Activated CD8-positive, alpha-beta T cell treated with anti-CD3 and anti-CD28 coated beads for 36 hours (primary cell): ENCODE results near the gene PIK3R4. TPM values are rescaled to one million over a fixed set of nuclear protein-coding genes. Genes with fewer than 3 reads are reported as not detected.

Source experiments
- ATAC-seq: fragments of 200-7000 bp; cut with Tn5 transposase; one replicate; pipeline ENCODE4 v1.10.0; 2021; ENCODE audit warnings: mild to moderate bottlenecking, moderate library complexity
- CTCF ChIA-PET: fragments of 350-600 bp; sonication (Branson Sonifier 250); formaldehyde crosslinking; loops from one replicate; lab custom pipeline; 2021; ENCODE audit warnings: antibody characterized with exemption; lab: Charles Lee
- POLR2A ChIA-PET: fragments of 350-600 bp; sonication (Branson Sonifier 250); formaldehyde crosslinking; loops from one replicate; lab custom pipeline; 2021; ENCODE audit warnings: antibody characterized with exemption; lab: Charles Lee
- DNase-seq: peaks from one replicate; pipeline ENCODE4 v3.0.0-alpha.2; 2020
- H3K27ac Mint-ChIP-seq: one replicate; pipeline ENCODE4 v1.8.0; 2021; ENCODE audit warnings: mild to moderate bottlenecking, mixed read lengths
- H3K27me3 Mint-ChIP-seq: one replicate; pipeline ENCODE4 v1.8.0; 2021; ENCODE audit warnings: mixed read lengths
- H3K36me3 Mint-ChIP-seq: one replicate; pipeline ENCODE4 v1.8.0; 2021; ENCODE audit warnings: low read depth, mixed read lengths
- H3K4me1 Mint-ChIP-seq: one replicate; pipeline ENCODE4 v1.8.0; 2021; ENCODE audit warnings: low read depth, mixed read lengths
- H3K4me3 Mint-ChIP-seq: one replicate; pipeline ENCODE4 v1.8.0; 2021; ENCODE audit warnings: mild to moderate bottlenecking, moderate library complexity, mixed read lengths
- H3K9me3 Mint-ChIP-seq: one replicate; pipeline ENCODE4 v1.8.0; 2021; ENCODE audit warnings: mixed read lengths
- CTCF ChIP-seq: fragments of 200-600 bp; IDR thresholded peaks from one replicate; pipeline ENCODE4 v1.8.0; 2022; ENCODE audit warnings: antibody characterized with exemption, mild to moderate bottlenecking
- intact Hi-C: fragments of 100-400 bp; cut with micrococcal nuclease; formaldehyde crosslinking; loops from one replicate; pipeline ENCODE4 v1.10.0; 2022
- total RNA-seq, 2 experiments: library from RNA; stranded (reverse); gene quantifications; one replicate each; pipeline ENCODE4 v1.2.3, GENCODE V29; 2021

PIK3R4 gene
- total RNA-seq, 2 experiments from 2014 or later: 27.4 to 28.4 TPM

GRCh38 chr3:130738241-130738640 is 8.4 kb downstream of the PIK3R4 start:
- Mint-ChIP-seq H3K4me1 (peaks cover 52% of the 10 kb centered on the region), H3K36me3 (peaks cover 58% of the 10 kb centered on the region), H3K27ac (no peak overlapping the region), H3K4me3 (no peak overlapping the region), H3K9me3 (no peaks in the 10 kb centered on the region), H3K27me3 (no peaks in the 10 kb centered on the region)
- CTCF ChIA-PET: interaction anchor here (1.6 kb wide), 1 partner anchor 22 kb away, joined by 4 read pairs; no protein-coding TSS in a partner anchor
- intact Hi-C loops: no loop called here
- ATAC-seq: no peak
- no peak for DNase-seq
- POLR2A ChIA-PET: no interaction called here
- no peak for TF ChIP-seq CTCF

- intact Hi-C loops: no loop called here
- H3K4me1 Mint-ChIP-seq: peaks cover 47% of the 10 kb centered on the region
- TF ChIP-seq CTCF: no peak
- H3K27me3 Mint-ChIP-seq: no peaks in the 10 kb centered on the region
- no peaks in the 10 kb centered on the region for H3K9me3 Mint-ChIP-seq
- H3K36me3 Mint-ChIP-seq: peaks cover 55% of the 10 kb centered on the region
- CTCF ChIA-PET: interaction anchor here (1.6 kb wide), 1 partner anchor 22 kb away, joined by 4 read pairs; no protein-coding TSS in a partner anchor
- ATAC-seq (no peak), DNase-seq (no peak)
- H3K4me3 Mint-ChIP-seq: no peak overlapping the region
- POLR2A ChIA-PET: no interaction called here
- no peak overlapping the region for H3K27ac Mint-ChIP-seq
These were observed 9.0 kb downstream of the PIK3R4 start for GRCh38 chr3:130737622-130738021.

GRCh38 chr3:130733236-130733875 is 13.3 kb downstream of the PIK3R4 start:
- no peaks in the 10 kb centered on the region for H3K9me3 Mint-ChIP-seq
- no peaks in the 10 kb centered on the region for H3K27me3 Mint-ChIP-seq
- ChIA-PET CTCF (no interaction called here), POLR2A (no interaction called here)
- DNase-seq: no peak
- TF ChIP-seq CTCF: no peak
- intact Hi-C loops: no loop called here
- H3K36me3 Mint-ChIP-seq: peaks cover 34% of the 10 kb centered on the region
- ATAC-seq: no peak
- peaks cover 27% of the 10 kb centered on the region for H3K4me1 Mint-ChIP-seq
- no peak overlapping the region for H3K27ac Mint-ChIP-seq
- no peak overlapping the region for H3K4me3 Mint-ChIP-seq

- POLR2A ChIA-PET: no interaction called here
- no peak for TF ChIP-seq CTCF
- ATAC-seq (no peak), DNase-seq (no peak)
- Mint-ChIP-seq H3K4me1 (peaks cover 18% of the 10 kb centered on the region), H3K36me3 (peaks cover 27% of the 10 kb centered on the region), H3K4me3 (no peak overlapping the region), H3K27me3 (no peaks in the 10 kb centered on the region), H3K27ac (no peak overlapping the region), H3K9me3 (no peaks in the 10 kb centered on the region)
- intact Hi-C loops: no loop called here
- CTCF ChIA-PET: interaction anchor here (1.0 to 1.3 kb wide), 2 partner anchors 12 to 161 kb away, joined by 3 read pairs; no protein-coding TSS in a partner anchor
These were observed 14.1 kb downstream of the PIK3R4 start for GRCh38 chr3:130732501-130732900.

- TF ChIP-seq CTCF: no peak
- intact Hi-C loops: no loop called here
These were observed 14.8 kb downstream of the PIK3R4 start for GRCh38 chr3:130731817-130732216.

More at GRCh38 chr3:130731817-130732216, 14.8 kb downstream of the PIK3R4 start:
- Mint-ChIP-seq H3K27me3 (no peaks in the 10 kb centered on the region), H3K9me3 (no peaks in the 10 kb centered on the region), H3K4me1 (peaks cover 12% of the 10 kb centered on the region), H3K27ac (no peak overlapping the region), H3K36me3 (peaks cover 23% of the 10 kb centered on the region), H3K4me3 (no peak overlapping the region)
- ATAC-seq: no peak
- POLR2A ChIA-PET: no interaction called here
- no peak for DNase-seq
- CTCF ChIA-PET: interaction anchor here (1.0 to 1.3 kb wide), 2 partner anchors 12 to 161 kb away, joined by 3 read pairs; no protein-coding TSS in a partner anchor
